Cardiac fibroblast (primary cell): ENCODE measurements around the gene THY1.

ENCODE experiments used
- DNase-seq, 2 donors: peaks; one replicate each; pipeline versions ENCODE4 v3.0.0 to v3.0.0-alpha.2; 2010; ENCODE audit warnings: low read depth in 2 of 2
- H3K4me3 ChIP-seq, 2 donors: replicated peaks in 1 of 2; 1 replicate in 1 of 2; 2 replicates in 1 of 2; pipeline ENCODE4 v1.5.1; 2011; ENCODE audit warnings: low read depth in 2 of 2, low read length in 2 of 2, mild to moderate bottlenecking in 2 of 2, moderate library complexity in 1 of 2
- CTCF ChIP-seq: IDR thresholded peaks from one replicate; pipeline ENCODE4 v1.5.1; 2011; ENCODE audit warnings: low read depth, mild to moderate bottlenecking, low read length, inconsistent platforms

THY1 gene

GRCh38 chr11:119450590-119451326 is 27.8 kb upstream of the THY1 start:
- TF ChIP-seq CTCF, result no peak
- H3K4me3 ChIP-seq, result no peak overlapping the region
- DNase-seq, result no peak

- DNase-seq, result no peak
- no peak for TF ChIP-seq CTCF
- H3K4me3 ChIP-seq, result no peak overlapping the region
These were observed 26.5 kb upstream of the THY1 start for GRCh38 chr11:119449498-119449897.

GRCh38 chr11:119448380-119448779 is 25.4 kb upstream of the THY1 start:
- no peak for DNase-seq
- H3K4me3 ChIP-seq, result no peak overlapping the region
- no peak for TF ChIP-seq CTCF

GRCh38 chr11:119447664-119448242 is 24.8 kb upstream of the THY1 start:
- TF ChIP-seq CTCF, result no peak
- H3K4me3 ChIP-seq, result no peak overlapping the region
- no peak for DNase-seq

- no peak for TF ChIP-seq CTCF
- DNase-seq, result no peak
- no peak overlapping the region for H3K4me3 ChIP-seq
These were observed 24.1 kb upstream of the THY1 start for GRCh38 chr11:119446871-119447663.

GRCh38 chr11:119446434-119446833 is 23.5 kb upstream of the THY1 start:
- TF ChIP-seq CTCF, result no peak
- DNase-seq, result no peak
- no peak overlapping the region for H3K4me3 ChIP-seq
